Measurements from ENCODE around the gene MGMT. TPM values are rescaled to one million over a fixed set of nuclear protein-coding genes. Genes with fewer than 3 reads are reported as not detected.

Gene MGMT
- total RNA-seq, 6 experiments from 2014 or later: 8.9 to 18.0 (median 10.0) TPM

DNA sequence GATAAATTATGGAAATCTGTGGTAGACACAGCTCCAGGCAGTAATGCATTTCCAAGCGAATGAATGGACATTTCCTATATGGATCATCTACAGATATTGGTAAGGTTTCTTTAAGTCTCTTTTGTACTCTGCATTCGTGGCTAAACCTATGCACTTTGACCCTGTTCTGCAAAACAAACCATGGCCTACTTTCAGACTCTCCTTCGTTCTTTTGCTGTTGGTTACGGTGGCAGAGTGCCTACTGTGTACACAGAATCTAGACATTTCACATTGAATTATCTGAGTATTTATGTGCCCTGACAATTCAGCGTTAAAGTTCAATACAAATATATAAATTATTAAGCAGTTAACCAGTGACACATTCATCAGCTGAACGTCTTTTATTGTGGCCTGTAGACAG, 93.3 kb downstream of the MGMT start:
- Mint-ChIP-seq H3K9me3 (peaks cover 12% of the 10 kb centered on the region), H3K4me1 (ENCODE audit: low read depth) (no peaks in the 10 kb centered on the region), H3K27me3 (ENCODE audit: insufficient read depth) (peaks cover 1% of the 10 kb centered on the region), H3K4me3 (no peak overlapping the region), H3K27ac (no peak overlapping the region), H3K36me3 (ENCODE audit: low read depth) (peaks cover 17% of the 10 kb centered on the region)
- no peak for DNase-seq
- TF ChIP-seq, protein P1, sequence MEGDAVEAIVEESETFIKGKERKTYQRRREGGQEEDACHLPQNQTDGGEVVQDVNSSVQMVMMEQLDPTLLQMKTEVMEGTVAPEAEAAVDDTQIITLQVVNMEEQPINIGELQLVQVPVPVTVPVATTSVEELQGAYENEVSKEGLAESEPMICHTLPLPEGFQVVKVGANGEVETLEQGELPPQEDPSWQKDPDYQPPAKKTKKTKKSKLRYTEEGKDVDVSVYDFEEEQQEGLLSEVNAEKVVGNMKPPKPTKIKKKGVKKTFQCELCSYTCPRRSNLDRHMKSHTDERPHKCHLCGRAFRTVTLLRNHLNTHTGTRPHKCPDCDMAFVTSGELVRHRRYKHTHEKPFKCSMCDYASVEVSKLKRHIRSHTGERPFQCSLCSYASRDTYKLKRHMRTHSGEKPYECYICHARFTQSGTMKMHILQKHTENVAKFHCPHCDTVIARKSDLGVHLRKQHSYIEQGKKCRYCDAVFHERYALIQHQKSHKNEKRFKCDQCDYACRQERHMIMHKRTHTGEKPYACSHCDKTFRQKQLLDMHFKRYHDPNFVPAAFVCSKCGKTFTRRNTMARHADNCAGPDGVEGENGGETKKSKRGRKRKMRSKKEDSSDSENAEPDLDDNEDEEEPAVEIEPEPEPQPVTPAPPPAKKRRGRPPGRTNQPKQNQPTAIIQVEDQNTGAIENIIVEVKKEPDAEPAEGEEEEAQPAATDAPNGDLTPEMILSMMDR (IDR thresholded peaks at IDR 0.05): no peak

DNA sequence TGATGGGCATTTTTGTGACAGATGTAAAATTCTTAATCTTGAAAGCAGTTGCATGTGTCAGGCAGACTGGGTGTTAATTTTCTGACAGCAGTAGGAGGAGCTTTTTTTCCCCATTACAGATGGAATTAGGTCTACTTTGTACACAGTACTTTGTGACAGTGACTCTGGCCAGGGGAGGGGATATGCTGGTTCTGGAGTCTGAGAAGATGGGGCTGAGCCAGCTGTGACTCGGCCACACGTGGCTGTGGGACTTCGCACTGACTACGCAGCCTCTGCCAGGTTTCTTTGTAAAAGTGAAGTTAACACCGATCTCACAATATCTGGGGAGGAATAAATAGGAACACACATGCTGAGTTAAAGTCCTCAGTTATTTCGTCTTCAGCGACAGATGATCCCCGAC, 95.4 kb downstream of the MGMT start:
- DNase-seq: no peak
- peaks cover 1% of the 10 kb centered on the region for H3K27me3 Mint-ChIP-seq (ENCODE audit: insufficient read depth)
- peaks cover 21% of the 10 kb centered on the region for H3K9me3 Mint-ChIP-seq
- H3K36me3 Mint-ChIP-seq (ENCODE audit: low read depth): peaks cover 10% of the 10 kb centered on the region
- TF ChIP-seq, protein P1 (IDR thresholded peaks at IDR 0.05): no peak
- H3K27ac Mint-ChIP-seq: no peak overlapping the region
- no peak overlapping the region for H3K4me3 Mint-ChIP-seq
- H3K4me1 Mint-ChIP-seq (ENCODE audit: low read depth): no peaks in the 10 kb centered on the region

DNA sequence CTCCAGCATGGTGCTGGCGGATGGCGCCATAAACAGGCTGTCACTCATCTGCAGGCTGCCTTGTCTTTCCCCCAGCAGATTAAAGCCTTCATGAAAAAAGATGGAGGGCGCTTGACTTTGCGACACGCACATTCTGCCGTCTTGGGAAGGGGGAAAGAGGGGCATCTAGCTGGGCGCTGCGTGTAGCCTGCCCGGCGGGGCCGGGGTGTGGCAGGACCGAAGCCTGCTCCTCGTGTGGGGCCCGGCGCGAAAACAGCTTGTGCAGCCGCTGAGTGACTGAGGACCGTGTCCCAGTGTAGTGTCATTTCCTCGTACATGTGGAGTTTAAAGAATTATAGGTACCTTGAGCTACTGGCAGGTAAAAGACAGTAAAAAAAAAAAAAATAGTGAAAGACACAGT, 97.9 kb downstream of the MGMT start:
- Mint-ChIP-seq H3K9me3 (peaks cover 23% of the 10 kb centered on the region), H3K27ac (no peak overlapping the region), H3K36me3 (ENCODE audit: low read depth) (peaks cover 10% of the 10 kb centered on the region), H3K4me3 (no peak overlapping the region), H3K4me1 (ENCODE audit: low read depth) (no peaks in the 10 kb centered on the region), H3K27me3 (ENCODE audit: insufficient read depth) (no peaks in the 10 kb centered on the region; the same call in 1 of the 2 replicates)
- no peak for DNase-seq
- TF ChIP-seq, protein P1 (IDR thresholded peaks at IDR 0.05): no peak

DNA sequence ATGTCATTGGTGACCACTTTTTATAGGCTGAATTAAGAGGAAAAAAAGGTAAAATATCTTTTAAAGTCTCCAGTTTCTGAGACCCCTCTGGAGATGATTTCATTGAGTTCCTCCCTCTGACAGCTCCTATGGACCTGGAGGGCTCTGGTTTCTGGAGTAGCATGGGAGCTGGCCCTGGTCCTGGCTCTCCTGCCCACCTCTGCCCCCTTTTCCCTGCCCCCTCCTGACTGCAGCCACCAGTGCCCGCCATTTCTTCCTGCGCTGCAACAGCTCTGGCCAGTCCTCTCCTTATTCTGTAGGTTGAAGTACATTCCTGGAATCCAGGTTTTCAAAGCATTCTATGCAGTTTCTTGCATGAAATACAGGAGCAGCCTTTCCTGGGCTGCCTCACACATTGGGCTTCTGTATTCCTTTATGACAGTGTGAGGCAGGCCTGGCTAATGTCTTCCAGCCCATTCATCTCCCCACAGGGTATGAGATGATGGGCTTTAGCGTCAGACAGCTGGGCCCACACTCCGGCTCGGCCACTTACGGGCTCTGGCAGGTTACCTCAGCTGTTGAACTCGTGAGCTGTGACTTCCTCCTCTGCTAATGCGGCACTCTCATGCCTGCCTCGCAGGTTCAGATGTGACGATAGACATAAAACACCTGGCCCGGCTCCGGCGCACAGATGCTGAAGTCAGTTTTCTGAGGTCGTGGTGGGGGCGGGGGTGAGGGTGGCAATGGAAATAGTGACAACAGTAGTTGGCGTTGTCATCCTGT, 101.7 kb downstream of the MGMT start:
- Mint-ChIP-seq H3K27me3 (ENCODE audit: insufficient read depth) (no peaks in the 10 kb centered on the region), H3K36me3 (ENCODE audit: low read depth) (peaks cover 10% of the 10 kb centered on the region), H3K4me1 (ENCODE audit: low read depth) (no peaks in the 10 kb centered on the region), H3K4me3 (no peak overlapping the region), H3K27ac (no peak overlapping the region), H3K9me3 (peaks cover 17% of the 10 kb centered on the region)
- no peak for DNase-seq
- TF ChIP-seq, protein P1 (IDR thresholded peaks at IDR 0.05): no peak

DNA sequence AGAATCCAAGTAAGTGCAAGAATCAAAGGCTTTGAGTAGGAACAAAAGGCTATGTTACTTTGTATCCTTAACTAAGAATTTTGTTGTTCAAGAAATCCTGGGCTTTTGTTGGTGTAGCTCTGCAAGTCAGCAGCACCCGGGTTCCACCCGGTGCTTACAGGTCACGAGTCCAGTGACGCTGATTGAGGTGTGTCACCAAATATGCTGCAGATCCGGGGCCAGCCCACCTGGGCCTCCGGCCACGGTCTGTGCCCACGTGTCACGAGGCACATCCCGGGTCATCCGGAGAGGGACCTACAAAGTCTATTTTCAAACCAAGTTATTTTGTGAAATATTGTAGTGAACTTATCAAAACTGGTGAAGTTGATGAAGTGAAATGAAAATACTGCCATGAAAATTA, 103.1 kb downstream of the MGMT start:
- Mint-ChIP-seq H3K4me1 (ENCODE audit: low read depth) (no peaks in the 10 kb centered on the region), H3K27me3 (ENCODE audit: insufficient read depth) (no peaks in the 10 kb centered on the region; the same call in 1 of the 2 replicates), H3K9me3 (peaks cover 17% of the 10 kb centered on the region), H3K27ac (no peak overlapping the region), H3K36me3 (ENCODE audit: low read depth) (peaks cover 8% of the 10 kb centered on the region), H3K4me3 (no peak overlapping the region)
- TF ChIP-seq, protein P1 (IDR thresholded peaks at IDR 0.05): no peak
- DNase-seq: no peak

Measured in HFFc6 (cell line).